Activated naive CD4-positive, alpha-beta T cell treated with anti-CD3 and anti-CD28 coated beads, Interleukin-2, amount 50 U/mL, for 72 hours (primary cell): Measurements from ENCODE around the gene SMG7. TPM values are rescaled to one million over a fixed set of nuclear protein-coding genes. Genes with fewer than 3 reads are reported as not detected.

ENCODE experiments used
- total RNA-seq, 2 donors: library from RNA; stranded (reverse); gene quantifications; one replicate each; pipeline ENCODE4 v1.2.3, GENCODE V29; 2022

The SMG7 gene
- total RNA-seq, 2 donors from 2014 or later = 60.9 to 63.4 TPM

Other genes starting within 250 kb of the SMG7 start
- not detected for gene NMNAT2, start 54.1 kb upstream of the SMG7 start, total RNA-seq
- gene NCF2, start 118.0 kb downstream of the SMG7 start, total RNA-seq = 1 to 10 TPM; 4.3 to 9.1 TPM
- 100 to 1,000 TPM; 183 to 213 TPM for gene ARPC5, start 163.3 kb downstream of the SMG7 start, total RNA-seq
- gene APOBEC4, start 180.8 kb downstream of the SMG7 start, total RNA-seq = not detected